ENCODE data around the gene KCNJ16. TPM values are rescaled to one million over a fixed set of nuclear protein-coding genes. Genes with fewer than 3 reads are reported as not detected.

The KCNJ16 gene
- total RNA-seq, 1 donor from 2014 or later, result 0.12 TPM

- Mint-ChIP-seq H3K36me3 (ENCODE audit: low read depth) (no peaks in the 10 kb centered on the region), H3K27ac (ENCODE audit: unreplicated experiment) (no peak overlapping the region), H3K9me3 (no peaks in the 10 kb centered on the region), H3K27me3 (ENCODE audit: low read depth) (no peaks in the 10 kb centered on the region), H3K4me3 (no peak overlapping the region), H3K4me1 (peaks cover 5% of the 10 kb centered on the region)
- TF ChIP-seq, protein P1, sequence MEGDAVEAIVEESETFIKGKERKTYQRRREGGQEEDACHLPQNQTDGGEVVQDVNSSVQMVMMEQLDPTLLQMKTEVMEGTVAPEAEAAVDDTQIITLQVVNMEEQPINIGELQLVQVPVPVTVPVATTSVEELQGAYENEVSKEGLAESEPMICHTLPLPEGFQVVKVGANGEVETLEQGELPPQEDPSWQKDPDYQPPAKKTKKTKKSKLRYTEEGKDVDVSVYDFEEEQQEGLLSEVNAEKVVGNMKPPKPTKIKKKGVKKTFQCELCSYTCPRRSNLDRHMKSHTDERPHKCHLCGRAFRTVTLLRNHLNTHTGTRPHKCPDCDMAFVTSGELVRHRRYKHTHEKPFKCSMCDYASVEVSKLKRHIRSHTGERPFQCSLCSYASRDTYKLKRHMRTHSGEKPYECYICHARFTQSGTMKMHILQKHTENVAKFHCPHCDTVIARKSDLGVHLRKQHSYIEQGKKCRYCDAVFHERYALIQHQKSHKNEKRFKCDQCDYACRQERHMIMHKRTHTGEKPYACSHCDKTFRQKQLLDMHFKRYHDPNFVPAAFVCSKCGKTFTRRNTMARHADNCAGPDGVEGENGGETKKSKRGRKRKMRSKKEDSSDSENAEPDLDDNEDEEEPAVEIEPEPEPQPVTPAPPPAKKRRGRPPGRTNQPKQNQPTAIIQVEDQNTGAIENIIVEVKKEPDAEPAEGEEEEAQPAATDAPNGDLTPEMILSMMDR (conservative IDR thresholded peaks at IDR 0.05), result no peak
- no peak for DNase-seq (ENCODE audit: low read depth, low spot score)
Observed at GRCh38 chr17:70095455-70095854, 20.4 kb downstream of the KCNJ16 start.

DNA sequence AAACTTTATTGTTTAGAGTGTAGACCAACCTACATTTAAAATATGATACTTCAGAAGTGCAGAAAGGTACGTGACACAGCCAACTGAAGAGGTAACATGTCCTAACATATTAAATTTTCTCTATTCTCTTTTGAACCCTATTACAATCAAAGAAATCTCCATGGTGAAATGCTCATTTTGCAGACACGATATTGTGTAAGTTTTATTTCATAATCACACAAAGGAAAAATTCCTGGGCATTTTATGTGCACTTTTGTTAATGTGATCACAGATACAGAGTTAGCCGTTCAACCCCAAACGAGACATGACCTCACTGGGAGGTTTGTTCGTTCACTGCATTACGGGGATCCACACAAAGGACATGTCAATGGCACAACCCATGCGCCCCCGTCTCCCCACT, 21.8 kb downstream of the KCNJ16 start:
- no peak overlapping the region for H3K27ac Mint-ChIP-seq (ENCODE audit: unreplicated experiment)
- TF ChIP-seq, protein P1 (conservative IDR thresholded peaks at IDR 0.05), result no peak
- no peak overlapping the region for H3K4me3 Mint-ChIP-seq
- no peaks in the 10 kb centered on the region for H3K36me3 Mint-ChIP-seq (ENCODE audit: low read depth)
- H3K9me3 Mint-ChIP-seq, result no peaks in the 10 kb centered on the region
- peaks cover 5% of the 10 kb centered on the region for H3K4me1 Mint-ChIP-seq
- no peaks in the 10 kb centered on the region for H3K27me3 Mint-ChIP-seq (ENCODE audit: low read depth)
- DNase-seq (ENCODE audit: low read depth, low spot score), result no peak

- DNase-seq (ENCODE audit: low read depth, low spot score), result no peak
- Mint-ChIP-seq H3K4me1 (peaks cover 5% of the 10 kb centered on the region), H3K36me3 (ENCODE audit: low read depth) (no peaks in the 10 kb centered on the region), H3K9me3 (no peaks in the 10 kb centered on the region), H3K27me3 (ENCODE audit: low read depth) (no peaks in the 10 kb centered on the region), H3K4me3 (no peak overlapping the region), H3K27ac (ENCODE audit: unreplicated experiment) (no peak overlapping the region)
- TF ChIP-seq, protein P1 (conservative IDR thresholded peaks at IDR 0.05), result no peak
Observed at GRCh38 chr17:70098030-70098429, 23.0 kb downstream of the KCNJ16 start.

GRCh38 chr17:70099294-70099693, 24.3 kb downstream of the KCNJ16 start:
- no peak for DNase-seq (ENCODE audit: low read depth, low spot score)
- no peaks in the 10 kb centered on the region for H3K9me3 Mint-ChIP-seq
- H3K36me3 Mint-ChIP-seq (ENCODE audit: low read depth), result no peaks in the 10 kb centered on the region
- TF ChIP-seq, protein P1 (conservative IDR thresholded peaks at IDR 0.05), result no peak
- H3K4me3 Mint-ChIP-seq, result no peak overlapping the region
- H3K27me3 Mint-ChIP-seq (ENCODE audit: low read depth), result no peaks in the 10 kb centered on the region
- no peak overlapping the region for H3K27ac Mint-ChIP-seq (ENCODE audit: unreplicated experiment)
- peaks cover 5% of the 10 kb centered on the region for H3K4me1 Mint-ChIP-seq

GRCh38 chr17:70099884-70100283, 24.9 kb downstream of the KCNJ16 start:
- Mint-ChIP-seq H3K36me3 (ENCODE audit: low read depth) (no peaks in the 10 kb centered on the region), H3K4me1 (peaks cover 8% of the 10 kb centered on the region), H3K27me3 (ENCODE audit: low read depth) (no peaks in the 10 kb centered on the region), H3K27ac (ENCODE audit: unreplicated experiment) (no peak overlapping the region), H3K9me3 (no peaks in the 10 kb centered on the region), H3K4me3 (no peak overlapping the region)
- TF ChIP-seq, protein P1 (conservative IDR thresholded peaks at IDR 0.05), result no peak
- no peak for DNase-seq (ENCODE audit: low read depth, low spot score)

GRCh38 chr17:70100983-70101382, 26.0 kb downstream of the KCNJ16 start:
- Mint-ChIP-seq H3K27me3 (ENCODE audit: low read depth) (no peaks in the 10 kb centered on the region), H3K36me3 (ENCODE audit: low read depth) (no peaks in the 10 kb centered on the region), H3K4me3 (no peak overlapping the region), H3K4me1 (peaks cover 9% of the 10 kb centered on the region), H3K9me3 (no peaks in the 10 kb centered on the region), H3K27ac (ENCODE audit: unreplicated experiment) (no peak overlapping the region)
- TF ChIP-seq, protein P1 (conservative IDR thresholded peaks at IDR 0.05), result no peak
- no peak for DNase-seq (ENCODE audit: low read depth, low spot score)

Data from neural crest cell (in vitro differentiated cells).